Lung (tissue), 12 donors: ENCODE results near the gene BCL6. TPM values are rescaled to one million over a fixed set of nuclear protein-coding genes. Genes with fewer than 3 reads are reported as not detected.
A peak's percentile ranks its signal among the peaks of the same experiment; 100 is the strongest.

Experiments used
- ATAC-seq: fragments of 200-7000 bp; cut with Tn5 transposase; one replicate; pipeline ENCODE4 v1.9.1; 2020; ENCODE audit warnings: moderate number of reproducible peaks; ENCODE audit not compliant: insufficient read depth, low FRiP score
- DNase-seq, 3 donors: peaks; one replicate each; pipeline ENCODE4 v3.0.0-alpha.2; 2013 to 2017
- H3K27ac ChIP-seq, 2 donors: one replicate each; pipeline ENCODE4 v1.5.1; 2013; ENCODE audit warnings: mild to moderate bottlenecking in 2 of 2, moderate library complexity in 2 of 2, control low read depth in 1 of 2, inconsistent platforms in 1 of 2, low read depth in 1 of 2, low read length in 1 of 2
- H3K27me3 ChIP-seq, 3 donors: one replicate each; pipeline ENCODE4 v1.5.1; 2013; ENCODE audit warnings: low read length in 2 of 3; ENCODE audit not compliant: control insufficient read depth in 3 of 3, insufficient read depth in 3 of 3
- H3K36me3 ChIP-seq, 4 donors: one replicate each; pipeline ENCODE4 v1.5.1; 2013; ENCODE audit warnings: low read length in 4 of 4, mild to moderate bottlenecking in 1 of 4, moderate library complexity in 1 of 4; ENCODE audit not compliant: control insufficient read depth in 4 of 4, insufficient read depth in 4 of 4
- H3K4me1 ChIP-seq, 5 donors: one replicate each; pipeline ENCODE4 v1.5.1; 2013; ENCODE audit warnings: low read length in 5 of 5, mild to moderate bottlenecking in 2 of 5, moderate library complexity in 1 of 5; ENCODE audit not compliant: control insufficient read depth in 5 of 5, insufficient read depth in 5 of 5
- H3K4me3 ChIP-seq: one replicate; pipeline ENCODE4 v1.5.1; 2013; ENCODE audit warnings: mild to moderate bottlenecking, control low read depth, moderate library complexity
- H3K9ac ChIP-seq, 2 donors: one replicate each; pipeline ENCODE4 v1.5.1; 2013; ENCODE audit warnings: low read length in 2 of 2, control low read depth in 1 of 2; ENCODE audit not compliant: insufficient read depth in 1 of 2
- H3K9me3 ChIP-seq, 4 donors: one replicate each; pipeline ENCODE4 v1.5.1; 2013; ENCODE audit warnings: low read length in 3 of 4, mild to moderate bottlenecking in 1 of 4, moderate library complexity in 1 of 4; ENCODE audit not compliant: control insufficient read depth in 4 of 4, insufficient read depth in 3 of 4
- CTCF ChIP-seq: IDR thresholded peaks from 2 replicates; pipeline ENCODE4 v1.5.1; 2012; ENCODE audit warnings: mild to moderate bottlenecking; ENCODE audit errors: control extremely low read depth, extremely low read depth
- WGBS, 2 donors: extraction: QIAGEN DNeasy Blood & Tissue Kit; methylation state at CpG; one replicate each; pipeline ENCODE4 v1.1.7; 2013; 5-methylcytosine and 5-hydroxymethylcytosine counted together
- polyA plus RNA-seq, 2 donors: library from polyadenylated mRNA; stranded (reverse); fragments of 200-250 nt; gene quantifications; one replicate each; pipeline ENCODE4 v1.2.1, GENCODE V29; 2013
- total RNA-seq, 2 donors: library from RNA; depleted of rRNA in 1 of 2; stranded (reverse); fragments of >200 nt in 1 of 2; gene quantifications; one replicate each; pipeline ENCODE4 v1.2.1, GENCODE V29; 2014 to 2021
- donor health status: control.
- donor health status: control.
- donor health status: Bipolar disorder and iron deficiency.
- donor health status: healthy.
- donor health status: DM: yes; HTN: yes; CAD: no.

The BCL6 gene
- total and polyA plus RNA-seq, 4 donors: 29.4 to 137 (median 76.5) TPM

GRCh38 chr3:187679638-187680396 is 65.5 kb downstream of the BCL6 start:
- TF ChIP-seq CTCF: peak; percentile 82
- H3K9me3 ChIP-seq: no peaks in the 10 kb centered on the region
- ATAC-seq: peak; percentile 90
- no peaks in the 10 kb centered on the region for H3K4me1 ChIP-seq
- no peak overlapping the region for H3K9ac ChIP-seq
- H3K4me3 ChIP-seq: no peak overlapping the region
- H3K27me3 ChIP-seq: peaks cover 0 to 4% (median 0%) of the 10 kb centered on the region in 3 donors
- peak; percentile 66 to 72 (median 71) for DNase-seq
- H3K36me3 ChIP-seq: no peaks in the 10 kb centered on the region
- H3K27ac ChIP-seq: no peak overlapping the region
- 30 to 31% methylated on average over 7 of the region's 7 CpGs for WGBS, 2 donors

- H3K4me1 ChIP-seq: no peaks in the 10 kb centered on the region
- ATAC-seq (peak; percentile 67), DNase-seq (peak; percentile 30 to 53 (median 51))
- H3K9me3 ChIP-seq: no peaks in the 10 kb centered on the region
- peaks cover 0 to 4% (median 0%) of the 10 kb centered on the region in 3 donors for H3K27me3 ChIP-seq
- no peak overlapping the region for H3K9ac ChIP-seq
- H3K4me3 ChIP-seq: no peak overlapping the region
- no peaks in the 10 kb centered on the region for H3K36me3 ChIP-seq
- TF ChIP-seq CTCF: peak; percentile 26
- H3K27ac ChIP-seq: no peak overlapping the region
- WGBS, 2 donors: 24 to 25% methylated on average over 5 of the region's 5 CpGs
Observed at GRCh38 chr3:187678726-187679268, 66.5 kb downstream of the BCL6 start.

GRCh38 chr3:187677604-187678003 is 67.7 kb downstream of the BCL6 start:
- no peak for TF ChIP-seq CTCF
- Histone ChIP-seq H3K27ac (no peak overlapping the region), H3K27me3 (peaks cover 0 to 10% (median 0%) of the 10 kb centered on the region in 3 donors), H3K4me1 (no peaks in the 10 kb centered on the region), H3K36me3 (no peaks in the 10 kb centered on the region), H3K9ac (no peak overlapping the region), H3K9me3 (no peaks in the 10 kb centered on the region), H3K4me3 (no peak overlapping the region)
- DNase-seq (no peak), ATAC-seq (no peak)
- WGBS, 2 donors: 51 to 58% methylated on average over 1 of the region's 1 CpG
